ENCODE data around the gene PLN. TPM values are rescaled to one million over a fixed set of nuclear protein-coding genes. Genes with fewer than 3 reads are reported as not detected.

The PLN gene
- polyA plus RNA-seq, 1 of the 3 experiments (the other 2 are of a cell fraction), result not detected

DNA sequence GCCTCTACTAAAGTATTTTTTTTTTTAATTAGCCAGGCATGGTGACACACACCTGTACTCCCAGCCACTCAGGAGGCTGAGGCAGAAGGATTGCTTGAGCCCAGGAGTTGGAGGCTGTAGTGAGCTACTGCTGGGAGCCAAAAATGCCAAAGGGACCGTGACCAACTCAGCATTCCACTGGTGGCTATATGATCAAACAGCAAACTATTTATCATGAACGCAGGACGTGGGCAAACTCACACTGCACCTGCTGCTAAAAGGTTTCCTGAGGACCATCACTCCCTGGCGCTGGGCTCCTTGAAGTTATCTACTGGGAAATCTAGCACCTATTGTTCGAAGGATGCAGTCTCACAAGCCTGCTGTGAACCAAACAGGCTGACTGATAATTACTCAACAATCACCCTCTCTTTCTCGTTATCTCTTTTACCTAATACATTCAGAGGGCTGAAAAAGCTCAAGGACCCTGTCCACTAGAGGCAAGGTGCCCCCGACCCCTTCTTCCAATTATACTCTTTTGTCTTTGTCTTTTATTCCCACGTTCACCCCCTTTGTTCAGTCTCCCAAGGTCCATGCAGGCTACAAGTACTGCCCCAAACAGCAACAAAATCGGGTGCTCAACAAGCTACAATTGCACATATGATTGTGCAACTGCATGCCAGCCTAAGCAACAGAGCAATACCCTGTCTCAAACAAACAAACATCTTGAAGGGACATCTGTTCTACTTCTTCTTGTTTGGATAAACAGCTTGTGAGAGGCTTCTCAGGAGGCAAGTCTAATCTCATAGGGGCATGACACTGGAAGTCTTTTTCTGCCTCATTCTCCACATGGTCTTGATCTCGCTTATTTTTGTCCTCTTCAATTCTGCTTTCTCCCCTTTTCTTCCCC, 47.7 kb upstream of the PLN start (continued):
- no peak for TF ChIP-seq SMC3 (IDR thresholded peaks at IDR 0.05; ENCODE audit: low read depth, low read length)

DNA sequence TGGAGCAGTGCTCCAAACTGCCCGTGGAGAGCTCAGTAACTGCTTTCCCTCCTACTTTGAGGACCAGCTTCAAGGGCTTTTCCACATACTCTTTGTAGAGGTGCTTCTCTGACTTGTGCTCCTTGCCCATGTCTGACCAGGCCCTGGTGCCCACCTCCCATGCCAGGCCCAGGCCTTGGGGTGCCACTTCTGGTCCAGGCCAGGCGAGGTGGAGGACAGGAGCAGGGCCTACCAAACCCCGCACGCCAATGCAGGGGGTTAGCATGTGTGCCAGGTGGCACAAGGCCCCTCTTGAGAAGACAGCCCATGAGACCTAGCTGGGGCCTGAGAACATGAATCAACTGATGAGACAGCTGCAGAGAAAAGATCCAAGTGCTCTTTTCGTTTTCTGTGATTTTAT, 47.0 kb upstream of the PLN start:
- Histone ChIP-seq H3K4me2 (no peak overlapping the region), H3K27ac (ENCODE audit: low read depth in 2 of 2, low read length in 1 of 2) (peak overlapping the region in 1 of 2 experiments; percentile 45; a peak in 1 of 4 replicates), H3K79me2 (ENCODE audit: insufficient read depth) (no peaks in the 10 kb centered on the region), H4K20me1 (ENCODE audit: insufficient read depth) (no peaks in the 10 kb centered on the region), H3K4me1 (ENCODE audit: control insufficient read depth in 1 of 2, insufficient read depth in 2 of 2, low read depth in 1 of 2, low read length in 1 of 2) (peaks cover 0 to 3% of the 10 kb centered on the region in 2 experiments; a peak in 2 of 4 replicates), H3K4me3 (ENCODE audit: low read depth in 2 of 2, low read length in 1 of 2) (no peak overlapping the region), H2AFZ (ENCODE audit: low read depth) (no peak overlapping the region), H3F3A (replicated peaks; ENCODE audit: insufficient read depth) (no peaks in the 10 kb centered on the region), H3K9me2 (no peaks in the 10 kb centered on the region), H3K36me3 (replicated peaks in 1 of 2; ENCODE audit: control insufficient read depth in 1 of 2, insufficient read depth in 2 of 2, low read length in 1 of 2) (peaks cover 0 to 8% of the 10 kb centered on the region in 2 experiments), H3K9ac (no peak overlapping the region), H3K9me3 (no peaks in the 10 kb centered on the region), H3K27me3 (ENCODE audit: insufficient read depth) (no peaks in the 10 kb centered on the region)
- POLR2A ChIA-PET, result no interaction called here
- CTCF ChIA-PET, result interaction anchor here (1.0 to 1.9 kb wide), 3 partner anchors 10 to 299 kb away, joined by 3 to 4 read pairs (median 3); no protein-coding TSS in a partner anchor
- TF ChIP-seq FOSL2 (IDR thresholded peaks at IDR 0.05; ENCODE audit: borderline replicate concordance, low read depth) (no peak), FOXM1 (IDR thresholded peaks at IDR 0.05; ENCODE audit: low read depth) (no peak), TEAD4 (IDR thresholded peaks at IDR 0.05; ENCODE audit: borderline replicate concordance, insufficient read depth) (no peak), GABPA (IDR thresholded peaks at IDR 0.05; ENCODE audit: low read depth) (no peak), RXRA (IDR thresholded peaks at IDR 0.05; ENCODE audit: borderline replicate concordance, low read depth) (no peak), MEF2A (IDR thresholded peaks at IDR 0.05; ENCODE audit: borderline replicate concordance, low read depth) (no peak), YY1 (IDR thresholded peaks at IDR 0.05; ENCODE audit: low read depth) (no peak)
- DNase-seq, result no peak
- WGBS (ENCODE audit: low lambda C conversion rate), result 89% methylated on average over 5 of the region's 5 CpGs

DNA sequence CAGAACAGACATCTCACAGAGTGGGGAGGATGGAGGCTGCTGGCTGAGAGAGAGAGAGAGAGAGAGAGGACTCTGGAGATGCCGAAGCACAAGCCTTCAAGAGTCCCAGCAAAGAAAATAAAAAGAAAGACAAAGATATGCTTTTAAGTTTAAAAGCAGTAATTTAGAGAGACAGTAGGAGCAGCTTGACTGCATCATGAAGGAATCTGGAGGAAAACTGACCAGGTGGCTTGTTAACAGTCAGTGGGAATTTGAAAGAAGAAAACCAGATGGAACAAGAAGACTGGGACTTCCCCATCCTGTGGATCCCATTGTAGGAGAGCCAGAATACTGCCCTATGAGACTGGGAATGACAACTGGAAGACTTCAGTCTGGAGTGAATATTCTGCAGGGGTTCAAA, 46.3 kb upstream of the PLN start:
- Histone ChIP-seq H3K36me3 (replicated peaks in 1 of 2; ENCODE audit: control insufficient read depth in 1 of 2, insufficient read depth in 2 of 2, low read length in 1 of 2) (peaks cover 0 to 8% of the 10 kb centered on the region in 2 experiments), H3K9me3 (no peaks in the 10 kb centered on the region), H3K27me3 (ENCODE audit: insufficient read depth) (no peaks in the 10 kb centered on the region), H3K4me3 (ENCODE audit: low read depth in 2 of 2, low read length in 1 of 2) (no peak overlapping the region), H4K20me1 (ENCODE audit: insufficient read depth) (no peaks in the 10 kb centered on the region), H3K27ac (ENCODE audit: low read depth in 2 of 2, low read length in 1 of 2) (no peak overlapping the region; a peak in 1 of 4 replicates), H3F3A (replicated peaks; ENCODE audit: insufficient read depth) (no peaks in the 10 kb centered on the region), H3K4me2 (no peak overlapping the region), H2AFZ (ENCODE audit: low read depth) (no peak overlapping the region), H3K4me1 (ENCODE audit: control insufficient read depth in 1 of 2, insufficient read depth in 2 of 2, low read depth in 1 of 2, low read length in 1 of 2) (peaks cover 0 to 3% of the 10 kb centered on the region in 2 experiments; a peak in 2 of 4 replicates), H3K9ac (no peak overlapping the region), H3K9me2 (no peaks in the 10 kb centered on the region), H3K79me2 (ENCODE audit: insufficient read depth) (no peaks in the 10 kb centered on the region)
- CTCF ChIA-PET, result interaction anchor here (1.2 to 1.9 kb wide), 2 partner anchors 10 to 299 kb away, joined by 3 to 4 read pairs; no protein-coding TSS in a partner anchor
- WGBS (ENCODE audit: low lambda C conversion rate), result 62% methylated on average over 1 of the region's 1 CpG
- POLR2A ChIA-PET, result no interaction called here
- TF ChIP-seq FOXM1 (IDR thresholded peaks at IDR 0.05; ENCODE audit: low read depth), result no peak
- TF ChIP-seq NRF1 (IDR thresholded peaks at IDR 0.05; ENCODE audit: low read depth, low read length), result no peak
- TF ChIP-seq, protein P1, sequence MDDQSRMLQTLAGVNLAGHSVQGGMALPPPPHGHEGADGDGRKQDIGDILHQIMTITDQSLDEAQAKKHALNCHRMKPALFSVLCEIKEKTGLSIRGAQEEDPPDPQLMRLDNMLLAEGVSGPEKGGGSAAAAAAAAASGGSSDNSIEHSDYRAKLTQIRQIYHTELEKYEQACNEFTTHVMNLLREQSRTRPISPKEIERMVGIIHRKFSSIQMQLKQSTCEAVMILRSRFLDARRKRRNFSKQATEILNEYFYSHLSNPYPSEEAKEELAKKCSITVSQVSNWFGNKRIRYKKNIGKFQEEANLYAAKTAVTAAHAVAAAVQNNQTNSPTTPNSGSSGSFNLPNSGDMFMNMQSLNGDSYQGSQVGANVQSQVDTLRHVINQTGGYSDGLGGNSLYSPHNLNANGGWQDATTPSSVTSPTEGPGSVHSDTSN (IDR thresholded peaks at IDR 0.05), result peak; percentile 54
- TF ChIP-seq EP300 (IDR thresholded peaks at IDR 0.05; ENCODE audit: borderline replicate concordance in 1 of 2, low read depth in 1 of 2, low read length in 1 of 2), result peak in 1 of 2 experiments; percentile 13; a peak in 1 of 4 replicates
- TF ChIP-seq TCF12 (IDR thresholded peaks at IDR 0.05), result peak; percentile 83
- TF ChIP-seq RXRA (IDR thresholded peaks at IDR 0.05; ENCODE audit: borderline replicate concordance, low read depth), result no peak
- TF ChIP-seq RAD21 (IDR thresholded peaks at IDR 0.05; ENCODE audit: low read length), result no peak
- no peak for TF ChIP-seq GABPA (IDR thresholded peaks at IDR 0.05; ENCODE audit: low read depth)
- TF ChIP-seq, protein P2, sequence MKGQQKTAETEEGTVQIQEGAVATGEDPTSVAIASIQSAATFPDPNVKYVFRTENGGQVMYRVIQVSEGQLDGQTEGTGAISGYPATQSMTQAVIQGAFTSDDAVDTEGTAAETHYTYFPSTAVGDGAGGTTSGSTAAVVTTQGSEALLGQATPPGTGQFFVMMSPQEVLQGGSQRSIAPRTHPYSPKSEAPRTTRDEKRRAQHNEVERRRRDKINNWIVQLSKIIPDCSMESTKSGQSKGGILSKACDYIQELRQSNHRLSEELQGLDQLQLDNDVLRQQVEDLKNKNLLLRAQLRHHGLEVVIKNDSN (IDR thresholded peaks at IDR 0.05; ENCODE audit: borderline replicate concordance, low read depth), result no peak
- no peak for TF ChIP-seq SIN3A (IDR thresholded peaks at IDR 0.05; ENCODE audit: borderline replicate concordance, low read depth, low read length)
- 0 out of 2 replicates have a peak, but pooled peaks have one; percentile 15 for TF ChIP-seq TEAD4 (IDR thresholded peaks at IDR 0.05; ENCODE audit: borderline replicate concordance, insufficient read depth)
- peak; percentile 35; the same call in 1 of the 2 replicates for TF ChIP-seq POLR2AphosphoS5 (IDR thresholded peaks at IDR 0.05; ENCODE audit: low read depth, low read length)
- TF ChIP-seq, protein P3, sequence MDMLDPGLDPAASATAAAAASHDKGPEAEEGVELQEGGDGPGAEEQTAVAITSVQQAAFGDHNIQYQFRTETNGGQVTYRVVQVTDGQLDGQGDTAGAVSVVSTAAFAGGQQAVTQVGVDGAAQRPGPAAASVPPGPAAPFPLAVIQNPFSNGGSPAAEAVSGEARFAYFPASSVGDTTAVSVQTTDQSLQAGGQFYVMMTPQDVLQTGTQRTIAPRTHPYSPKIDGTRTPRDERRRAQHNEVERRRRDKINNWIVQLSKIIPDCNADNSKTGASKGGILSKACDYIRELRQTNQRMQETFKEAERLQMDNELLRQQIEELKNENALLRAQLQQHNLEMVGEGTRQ (IDR thresholded peaks at IDR 0.05; ENCODE audit: borderline replicate concordance, low read depth, low read length), result no peak
- TF ChIP-seq ELF1 (IDR thresholded peaks at IDR 0.05), result no peak
- DNase-seq, result no peak

All from SK-N-SH (cell line).